NCI-H2227 (cell line): ENCODE measurements around the gene THAP11.

Experiments used
- DNase-seq: peaks from one replicate; lab custom pipeline; 2025; ENCODE audit not compliant: unreplicated experiment; lab: John Stamatoyannopoulos, UW

Gene THAP11

GRCh38 chr16:67841816-67842508, at the start of gene THAP11:
Gene THAP11, plus strand, starts transcription at chr16:67842320. Its CDS starts 235 bp downstream, at chr16:67842555.
- DNase-seq, result peak; percentile 95

- no peak for DNase-seq
These were observed 45.9 kb upstream of the THAP11 start for GRCh38 chr16:67796099-67796718.

GRCh38 chr16:67800338-67800926, 41.7 kb upstream of the THAP11 start:
- no peak for DNase-seq

- no peak for DNase-seq
These were observed 40.9 kb upstream of the THAP11 start for GRCh38 chr16:67801241-67801640.

GRCh38 chr16:67801883-67802282, 40.2 kb upstream of the THAP11 start:
- no peak for DNase-seq

- DNase-seq, result no peak
These were observed 38.2 kb upstream of the THAP11 start for GRCh38 chr16:67803894-67804293.

- DNase-seq, result no peak
These were observed 37.1 kb upstream of the THAP11 start for GRCh38 chr16:67804853-67805542.

- DNase-seq, result no peak
These were observed 36.2 kb upstream of the THAP11 start for GRCh38 chr16:67805718-67806427.

- peak; percentile 97 for DNase-seq
These were observed 35.5 kb upstream of the THAP11 start, which contains the start of the genes RANBP10 and TSNAXIP1 for GRCh38 chr16:67806428-67807147. Gene RANBP10, minus strand, starts transcription at chr16:67806560. Its CDS starts 24 bp downstream, at chr16:67806536. Gene TSNAXIP1, plus strand, starts transcription at chr16:67806889. Its CDS starts 261 bp downstream, at chr16:67807150.

GRCh38 chr16:67807148-67807682, 34.9 kb upstream of the THAP11 start:
- no peak for DNase-seq

- no peak for DNase-seq
These were observed 30.2 kb upstream of the THAP11 start for GRCh38 chr16:67811899-67812298.

- no peak for DNase-seq
These were observed 27.6 kb upstream of the THAP11 start for GRCh38 chr16:67814567-67814966.

- DNase-seq, result no peak
These were observed 21.4 kb upstream of the THAP11 start for GRCh38 chr16:67820608-67821259.

GRCh38 chr16:67822511-67822910, 19.6 kb upstream of the THAP11 start:
- no peak for DNase-seq

- no peak for DNase-seq
These were observed 17.0 kb upstream of the THAP11 start for GRCh38 chr16:67825119-67825518.

- no peak for DNase-seq
These were observed 16.2 kb upstream of the THAP11 start for GRCh38 chr16:67825906-67826305.

GRCh38 chr16:67828651-67829050, 13.5 kb upstream of the THAP11 start:
- no peak for DNase-seq

GRCh38 chr16:67833030-67833414, 9.1 kb upstream of the THAP11 start:
- DNase-seq, result peak; percentile 9

GRCh38 chr16:67833415-67834241, 8.5 kb upstream of the THAP11 start:
- DNase-seq, result peak; percentile 92
